Neural progenitor cell (in vitro differentiated cells): ENCODE results near the gene ZMYND10. TPM values are rescaled to one million over a fixed set of nuclear protein-coding genes. Genes with fewer than 3 reads are reported as not detected.

ENCODE experiments used
- DNase-seq: peaks from one replicate; pipeline ENCODE4 v3.0.0-alpha.2; 2016; ENCODE audit warnings: low spot score
- H2AFZ ChIP-seq: fragments of 200-600 bp; sonication (generic); replicated peaks from 2 replicates; pipeline ENCODE4 v1.6.1; 2016; ENCODE audit warnings: antibody characterized with exemption
- H3F3A ChIP-seq: fragments of 200-600 bp; sonication (generic); 2 replicates; pipeline ENCODE4 v1.6.1; 2016; ENCODE audit warnings: antibody characterized with exemption, low read depth
- H3K27ac ChIP-seq: fragments of 200-600 bp; sonication (generic); 2 replicates; pipeline ENCODE4 v1.5.1; 2016; ENCODE audit warnings: mild to moderate bottlenecking
- H3K27me3 ChIP-seq: fragments of 200-600 bp; sonication (generic); 2 replicates; pipeline ENCODE4 v1.6.1; 2016; ENCODE audit warnings: mild to moderate bottlenecking, moderate library complexity
- H3K36me3 ChIP-seq: fragments of 200-600 bp; sonication (generic); 2 replicates; pipeline ENCODE4 v1.5.1; 2016
- H3K4me1 ChIP-seq: fragments of 200-600 bp; sonication (generic); 2 replicates; pipeline ENCODE4 v1.6.1; 2016; ENCODE audit warnings: mixed run types
- H3K4me2 ChIP-seq: fragments of 200-600 bp; sonication (generic); 2 replicates; pipeline ENCODE4 v1.6.1; 2016
- H3K4me3 ChIP-seq: fragments of 200-600 bp; sonication (generic); 2 replicates; pipeline ENCODE4 v1.5.1; 2016
- H3K79me2 ChIP-seq: fragments of 200-600 bp; sonication (generic); 2 replicates; pipeline ENCODE4 v1.6.1; 2016; ENCODE audit warnings: low read depth
- H3K9ac ChIP-seq: fragments of 200-600 bp; sonication (generic); 2 replicates; pipeline ENCODE4 v1.6.1; 2016
- H3K9me3 ChIP-seq: fragments of 200-600 bp; sonication (generic); 2 replicates; pipeline ENCODE4 v1.5.1; 2016; ENCODE audit warnings: low read depth
- H4K20me1 ChIP-seq: fragments of 200-600 bp; sonication (generic); 2 replicates; pipeline ENCODE4 v1.6.1; 2016; ENCODE audit warnings: low read depth
- H3K27ac Mint-ChIP-seq: 3 replicates; pipeline ENCODE4 v1.8.0; 2021; ENCODE audit warnings: mixed read lengths
- H3K27me3 Mint-ChIP-seq: 2 replicates; pipeline ENCODE4 v1.8.0; 2022; ENCODE audit warnings: low read depth, mild to moderate bottlenecking, inconsistent platforms, moderate library complexity, mixed read lengths; ENCODE audit not compliant: insufficient read depth
- H3K36me3 Mint-ChIP-seq: 3 replicates; pipeline ENCODE4 v1.8.0; 2021; ENCODE audit warnings: mixed read lengths
- H3K4me1 Mint-ChIP-seq: 3 replicates; pipeline ENCODE4 v1.8.0; 2021; ENCODE audit warnings: mixed read lengths
- H3K4me3 Mint-ChIP-seq: 3 replicates; pipeline ENCODE4 v1.8.0; 2021; ENCODE audit warnings: mild to moderate bottlenecking, moderate library complexity, mixed read lengths
- H3K9me3 Mint-ChIP-seq: 3 replicates; pipeline ENCODE4 v1.8.0; 2020; ENCODE audit warnings: mixed read lengths
- EZH2 ChIP-seq: fragments of 200-600 bp; sonication (generic); IDR thresholded peaks from 2 replicates; pipeline ENCODE4 v1.6.1; 2017; ENCODE audit warnings: antibody characterized with exemption, mild to moderate bottlenecking, moderate library complexity
- EZH2phosphoT487 ChIP-seq: fragments of 200-600 bp; sonication (generic); IDR thresholded peaks from 2 replicates; pipeline ENCODE4 v1.6.1; 2017; ENCODE audit warnings: antibody characterized with exemption
- total RNA-seq: library from RNA; depleted of rRNA; stranded (reverse); fragments of >200 nt; gene quantifications from 2 replicates; pipeline ENCODE4 v1.2.3, GENCODE V29; 2015; ENCODE audit warnings: low replicate concordance
- TF ChIP-seq, protein P1 (sequence below): fragments of 200-600 bp; sonication (generic); IDR thresholded peaks from 2 replicates; pipeline ENCODE4 v1.5.1; 2017; ENCODE audit warnings: antibody characterized with exemption, mild to moderate bottlenecking

ZMYND10 gene
- total RNA-seq, 1 donor from 2014 or later: 0.37 TPM

DNA sequence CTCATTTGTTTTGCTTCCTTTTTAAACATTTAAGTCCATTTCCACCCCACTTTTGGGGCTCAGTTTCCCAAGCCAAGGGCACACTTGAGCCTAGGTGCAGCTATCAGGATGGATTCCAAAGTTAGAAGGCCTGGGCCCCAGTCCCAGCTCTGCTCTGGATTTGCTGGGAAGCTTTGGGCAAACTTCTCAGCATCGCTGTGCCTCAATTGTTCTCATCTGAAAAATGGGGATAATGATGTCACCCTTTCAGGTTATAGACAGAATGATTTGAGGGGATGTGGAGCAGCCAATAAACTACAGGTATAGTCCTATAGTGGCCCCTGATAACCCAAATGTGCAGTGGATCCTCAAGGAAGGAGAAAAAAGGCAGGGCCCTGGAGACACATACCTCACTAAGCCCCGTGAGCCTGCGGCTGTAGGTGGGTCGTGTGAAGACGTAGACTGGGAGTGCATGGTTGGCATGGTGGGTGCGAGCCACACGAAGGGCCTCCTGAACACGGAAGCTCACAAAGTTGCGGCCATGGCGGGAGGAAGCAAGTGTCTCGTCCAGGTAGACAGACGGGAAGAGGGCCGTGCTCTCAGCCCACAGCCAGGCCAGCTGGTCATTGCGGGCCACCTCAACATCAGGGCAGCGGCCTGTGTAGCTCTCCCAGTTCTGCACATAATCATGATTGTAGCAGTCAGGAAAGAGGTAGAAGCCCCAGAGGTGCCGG is 26.2 kb downstream of the ZMYND10 start:
- H4K20me1 ChIP-seq: peaks cover 36% of the 10 kb centered on the region
- DNase-seq: no peak
- H3K79me2 ChIP-seq: peaks cover 37% of the 10 kb centered on the region
- no peak overlapping the region for H3K4me3 ChIP-seq
- H3K27ac ChIP-seq: no peak overlapping the region
- Mint-ChIP-seq H3K27ac (no peak overlapping the region), H3K9me3 (no peaks in the 10 kb centered on the region), H3K4me3 (peak overlapping the region; percentile 99), H3K27me3 (peaks cover 4% of the 10 kb centered on the region), H3K4me1 (peaks cover 43% of the 10 kb centered on the region), H3K36me3 (peaks cover 34% of the 10 kb centered on the region)
- H3K9me3 ChIP-seq: no peaks in the 10 kb centered on the region
- H3K4me2 ChIP-seq: peak overlapping the region; percentile 88
- H2AFZ ChIP-seq: no peak overlapping the region
- TF ChIP-seq EZH2: no peak
- TF ChIP-seq, protein P1, sequence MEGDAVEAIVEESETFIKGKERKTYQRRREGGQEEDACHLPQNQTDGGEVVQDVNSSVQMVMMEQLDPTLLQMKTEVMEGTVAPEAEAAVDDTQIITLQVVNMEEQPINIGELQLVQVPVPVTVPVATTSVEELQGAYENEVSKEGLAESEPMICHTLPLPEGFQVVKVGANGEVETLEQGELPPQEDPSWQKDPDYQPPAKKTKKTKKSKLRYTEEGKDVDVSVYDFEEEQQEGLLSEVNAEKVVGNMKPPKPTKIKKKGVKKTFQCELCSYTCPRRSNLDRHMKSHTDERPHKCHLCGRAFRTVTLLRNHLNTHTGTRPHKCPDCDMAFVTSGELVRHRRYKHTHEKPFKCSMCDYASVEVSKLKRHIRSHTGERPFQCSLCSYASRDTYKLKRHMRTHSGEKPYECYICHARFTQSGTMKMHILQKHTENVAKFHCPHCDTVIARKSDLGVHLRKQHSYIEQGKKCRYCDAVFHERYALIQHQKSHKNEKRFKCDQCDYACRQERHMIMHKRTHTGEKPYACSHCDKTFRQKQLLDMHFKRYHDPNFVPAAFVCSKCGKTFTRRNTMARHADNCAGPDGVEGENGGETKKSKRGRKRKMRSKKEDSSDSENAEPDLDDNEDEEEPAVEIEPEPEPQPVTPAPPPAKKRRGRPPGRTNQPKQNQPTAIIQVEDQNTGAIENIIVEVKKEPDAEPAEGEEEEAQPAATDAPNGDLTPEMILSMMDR: no peak
- no peak for TF ChIP-seq EZH2phosphoT487
- H3K4me1 ChIP-seq: peaks cover 28% of the 10 kb centered on the region
- no peaks in the 10 kb centered on the region for H3K27me3 ChIP-seq
- no peaks in the 10 kb centered on the region for H3K36me3 ChIP-seq
- peaks cover 26% of the 10 kb centered on the region for H3F3A ChIP-seq
- H3K9ac ChIP-seq: no peak overlapping the region

DNA sequence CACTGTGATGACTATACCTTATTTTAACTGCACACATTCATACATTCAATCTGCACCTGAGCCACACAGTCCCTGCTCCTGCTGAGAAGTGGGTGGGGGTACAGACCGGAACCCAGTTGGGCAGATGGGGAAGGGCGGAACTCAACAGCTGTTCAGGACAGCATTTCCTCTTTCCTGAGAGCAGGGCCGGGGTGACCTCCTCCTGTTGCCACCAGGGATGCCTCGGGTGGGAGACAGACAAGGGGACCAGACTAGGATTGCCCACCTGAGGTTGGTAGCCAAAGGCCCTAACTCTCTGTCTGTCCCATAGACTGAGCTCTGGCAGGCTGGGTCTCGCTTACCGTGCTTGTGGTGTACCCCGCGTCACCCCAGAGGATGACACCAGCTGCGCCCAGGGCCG is 26.9 kb downstream of the ZMYND10 start:
- no peaks in the 10 kb centered on the region for H3K27me3 ChIP-seq
- no peak overlapping the region for H3K9ac ChIP-seq
- no peak for DNase-seq
- H3K79me2 ChIP-seq: peaks cover 37% of the 10 kb centered on the region
- peaks cover 40% of the 10 kb centered on the region for H3K4me1 Mint-ChIP-seq
- peaks cover 21% of the 10 kb centered on the region for H3F3A ChIP-seq
- no peaks in the 10 kb centered on the region for H3K36me3 ChIP-seq
- no peaks in the 10 kb centered on the region for H3K9me3 ChIP-seq
- peaks cover 36% of the 10 kb centered on the region for H4K20me1 ChIP-seq
- H3K36me3 Mint-ChIP-seq: peaks cover 41% of the 10 kb centered on the region
- H3K27ac ChIP-seq: no peak overlapping the region
- peaks cover 28% of the 10 kb centered on the region for H3K4me1 ChIP-seq
- H3K27ac Mint-ChIP-seq: peak overlapping the region; percentile 83
- H3K4me2 ChIP-seq: peak overlapping the region; percentile 88
- no peak overlapping the region for H3K4me3 ChIP-seq
- TF ChIP-seq EZH2: no peak
- TF ChIP-seq, protein P1: no peak
- no peak for TF ChIP-seq EZH2phosphoT487
- no peak overlapping the region for H2AFZ ChIP-seq
- H3K27me3 Mint-ChIP-seq: peaks cover 4% of the 10 kb centered on the region
- no peaks in the 10 kb centered on the region for H3K9me3 Mint-ChIP-seq
- H3K4me3 Mint-ChIP-seq: peak overlapping the region; percentile 70

DNA sequence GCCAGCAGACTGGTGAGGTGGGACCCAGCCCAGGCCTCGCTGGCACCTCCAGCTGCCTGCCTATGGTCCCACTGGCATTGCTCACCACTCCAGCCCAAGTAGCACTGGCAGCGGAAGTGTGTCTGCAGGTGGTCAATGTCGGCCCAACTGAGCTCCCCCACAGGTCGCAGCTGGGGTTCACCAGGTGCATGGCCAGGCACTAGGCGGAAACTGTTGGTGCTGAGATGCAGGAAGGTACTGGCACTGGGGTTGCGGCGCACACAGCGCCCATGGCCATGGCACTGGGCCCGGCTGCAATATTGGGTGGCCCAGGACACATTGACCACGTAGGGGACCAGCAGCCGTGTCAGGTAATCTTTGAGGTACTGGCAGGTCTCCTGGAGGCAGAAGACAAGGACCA is 27.4 kb downstream of the ZMYND10 start:
- Histone ChIP-seq H3K4me1 (peaks cover 28% of the 10 kb centered on the region), H3K27ac (no peak overlapping the region), H3K79me2 (peaks cover 37% of the 10 kb centered on the region), H3K4me2 (no peak overlapping the region), H3K4me3 (no peak overlapping the region), H3K36me3 (no peaks in the 10 kb centered on the region), H3K27me3 (no peaks in the 10 kb centered on the region), H2AFZ (no peak overlapping the region), H4K20me1 (peaks cover 36% of the 10 kb centered on the region), H3K9me3 (no peaks in the 10 kb centered on the region), H3F3A (peaks cover 20% of the 10 kb centered on the region), H3K9ac (no peak overlapping the region)
- peaks cover 1% of the 10 kb centered on the region for H3K27me3 Mint-ChIP-seq
- H3K9me3 Mint-ChIP-seq: peaks cover under 1% of the 10 kb centered on the region
- DNase-seq: no peak
- TF ChIP-seq EZH2phosphoT487 (no peak), EZH2 (no peak)
- TF ChIP-seq, protein P1: no peak
- peaks cover 41% of the 10 kb centered on the region for H3K36me3 Mint-ChIP-seq
- H3K4me3 Mint-ChIP-seq: no peak overlapping the region
- H3K27ac Mint-ChIP-seq: peak overlapping the region; percentile 83
- peaks cover 36% of the 10 kb centered on the region for H3K4me1 Mint-ChIP-seq
